Parathyroid adenoma (tissue), 2 donors: ENCODE measurements around the gene FYB1.

Source experiments
- H2AFZ ChIP-seq: fragments of 300-600 bp; sonication (generic); one replicate; pipeline ENCODE4 v1.7.0; 2017; ENCODE audit warnings: antibody characterized with exemption, mild to moderate bottlenecking
- H3K27ac ChIP-seq: fragments of 300-600 bp; sonication (generic); one replicate; pipeline ENCODE4 v1.7.0; 2017
- H3K27me3 ChIP-seq: fragments of 300-600 bp; sonication (generic); one replicate; pipeline ENCODE4 v1.7.0; 2017; ENCODE audit warnings: low read length; ENCODE audit not compliant: control insufficient read depth, insufficient read depth
- H3K36me3 ChIP-seq: fragments of 300-600 bp; sonication (generic); one replicate; pipeline ENCODE4 v1.7.0; 2017; ENCODE audit warnings: low read length; ENCODE audit not compliant: control insufficient read depth, insufficient read depth
- H3K4me1 ChIP-seq: fragments of 300-600 bp; sonication (generic); one replicate; pipeline ENCODE4 v1.7.0; 2017; ENCODE audit warnings: control low read depth
- H3K4me2 ChIP-seq: fragments of 300-600 bp; sonication (generic); one replicate; pipeline ENCODE4 v1.7.0; 2017; ENCODE audit warnings: low read length
- H3K4me3 ChIP-seq: fragments of 300-600 bp; sonication (generic); one replicate; pipeline ENCODE4 v1.7.0; 2017; ENCODE audit warnings: low read depth, low read length
- H3K79me2 ChIP-seq: fragments of 300-600 bp; sonication (generic); one replicate; pipeline ENCODE4 v1.7.0; 2017; ENCODE audit warnings: control low read depth
- H3K9ac ChIP-seq: fragments of 300-600 bp; sonication (generic); one replicate; pipeline ENCODE4 v1.7.0; 2017; ENCODE audit warnings: mild to moderate bottlenecking
- H3K9me3 ChIP-seq: fragments of 300-600 bp; sonication (generic); one replicate; pipeline ENCODE4 v1.7.0; 2017; ENCODE audit warnings: low read length; ENCODE audit not compliant: control insufficient read depth
- TF ChIP-seq, protein P1 (sequence below): fragments of 300-600 bp; sonication (generic); IDR thresholded peaks from one replicate; pipeline ENCODE4 v1.7.0; 2017; ENCODE audit warnings: antibody characterized with exemption, mild to moderate bottlenecking
- donor health status: primary hyperparathyroidism.

The FYB1 gene

DNA sequence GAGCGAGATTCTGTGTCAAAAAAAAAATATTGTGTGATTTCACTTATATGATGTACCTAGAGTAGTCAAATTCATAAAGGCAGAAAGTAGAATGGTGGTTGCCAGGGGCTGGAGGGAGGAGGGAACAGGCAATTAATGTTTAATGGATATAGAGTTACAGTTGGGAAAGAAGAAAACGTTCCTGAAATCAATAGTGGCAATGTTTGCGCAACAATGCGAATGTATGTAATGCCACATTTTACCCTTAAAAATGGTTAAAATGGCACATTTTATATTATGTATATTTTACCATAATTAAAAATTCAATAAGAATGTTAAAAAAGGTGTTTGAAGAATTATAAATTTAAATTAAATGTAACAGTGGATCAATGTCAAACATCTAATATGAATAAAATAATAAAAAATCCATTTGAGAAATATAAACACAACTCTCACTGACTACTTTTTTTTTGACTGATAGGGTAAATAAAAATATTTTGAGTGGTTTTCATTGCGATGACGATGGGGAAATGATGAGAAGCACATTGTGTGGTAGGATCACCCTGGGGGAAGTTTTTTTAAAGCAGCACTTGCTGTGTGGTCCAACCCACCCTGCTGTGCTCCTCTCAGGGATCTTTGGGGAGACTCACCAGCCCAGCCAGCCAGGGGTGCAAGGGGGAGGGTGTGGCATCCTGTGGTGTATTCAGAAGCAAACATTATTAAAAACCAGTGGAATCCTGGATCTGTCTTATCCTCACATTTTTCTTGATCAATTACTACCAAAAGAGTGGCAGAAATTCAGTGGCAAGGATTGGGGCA, 4.3 kb downstream of the FYB1 start:
- H2AFZ ChIP-seq: no peak overlapping the region
- H3K4me2 ChIP-seq: no peak overlapping the region
- TF ChIP-seq, protein P1, sequence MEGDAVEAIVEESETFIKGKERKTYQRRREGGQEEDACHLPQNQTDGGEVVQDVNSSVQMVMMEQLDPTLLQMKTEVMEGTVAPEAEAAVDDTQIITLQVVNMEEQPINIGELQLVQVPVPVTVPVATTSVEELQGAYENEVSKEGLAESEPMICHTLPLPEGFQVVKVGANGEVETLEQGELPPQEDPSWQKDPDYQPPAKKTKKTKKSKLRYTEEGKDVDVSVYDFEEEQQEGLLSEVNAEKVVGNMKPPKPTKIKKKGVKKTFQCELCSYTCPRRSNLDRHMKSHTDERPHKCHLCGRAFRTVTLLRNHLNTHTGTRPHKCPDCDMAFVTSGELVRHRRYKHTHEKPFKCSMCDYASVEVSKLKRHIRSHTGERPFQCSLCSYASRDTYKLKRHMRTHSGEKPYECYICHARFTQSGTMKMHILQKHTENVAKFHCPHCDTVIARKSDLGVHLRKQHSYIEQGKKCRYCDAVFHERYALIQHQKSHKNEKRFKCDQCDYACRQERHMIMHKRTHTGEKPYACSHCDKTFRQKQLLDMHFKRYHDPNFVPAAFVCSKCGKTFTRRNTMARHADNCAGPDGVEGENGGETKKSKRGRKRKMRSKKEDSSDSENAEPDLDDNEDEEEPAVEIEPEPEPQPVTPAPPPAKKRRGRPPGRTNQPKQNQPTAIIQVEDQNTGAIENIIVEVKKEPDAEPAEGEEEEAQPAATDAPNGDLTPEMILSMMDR: no peak
- no peak overlapping the region for H3K4me3 ChIP-seq
- H3K4me1 ChIP-seq: no peaks in the 10 kb centered on the region
- no peak overlapping the region for H3K27ac ChIP-seq
- no peaks in the 10 kb centered on the region for H3K27me3 ChIP-seq
- H3K9me3 ChIP-seq: no peaks in the 10 kb centered on the region
- no peaks in the 10 kb centered on the region for H3K36me3 ChIP-seq
- H3K79me2 ChIP-seq: no peaks in the 10 kb centered on the region
- H3K9ac ChIP-seq: no peak overlapping the region

DNA sequence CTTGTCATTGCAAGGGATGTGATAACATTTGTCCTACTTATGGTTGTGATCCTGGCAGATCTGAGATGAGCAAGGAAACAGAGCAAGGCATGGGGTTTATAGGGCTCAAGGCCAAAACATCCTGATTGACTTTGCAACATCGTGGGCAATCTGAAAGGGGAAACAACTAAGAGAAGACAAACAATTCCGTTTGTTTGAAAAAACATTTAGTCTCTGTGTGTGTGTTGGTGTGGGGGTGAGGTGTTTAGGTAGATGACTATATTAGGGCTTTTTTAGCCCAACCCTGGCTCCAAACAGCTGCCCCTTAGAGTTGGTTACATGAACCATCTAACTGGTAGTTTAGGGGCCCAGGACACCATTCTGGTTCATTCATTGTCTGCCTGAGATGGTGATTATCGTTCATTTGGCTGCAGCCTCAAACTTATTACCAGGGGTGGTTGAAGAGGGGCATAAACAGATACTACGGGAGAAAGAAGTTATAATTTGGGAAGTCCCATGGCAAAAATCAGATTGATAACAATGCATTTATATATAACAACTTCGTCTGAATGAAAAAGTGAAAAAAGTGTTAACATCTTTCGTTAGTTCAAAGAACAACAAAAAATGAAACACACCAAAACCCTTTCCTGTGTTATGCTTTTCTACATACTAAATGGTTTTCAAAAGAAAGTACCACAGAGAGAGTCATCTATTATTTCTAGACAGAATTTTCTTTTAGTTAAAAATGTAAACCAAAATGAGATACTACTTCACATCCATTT, 5.7 kb downstream of the FYB1 start:
- TF ChIP-seq, protein P1: no peak
- Histone ChIP-seq H3K36me3 (no peaks in the 10 kb centered on the region), H3K9ac (no peak overlapping the region)

DNA sequence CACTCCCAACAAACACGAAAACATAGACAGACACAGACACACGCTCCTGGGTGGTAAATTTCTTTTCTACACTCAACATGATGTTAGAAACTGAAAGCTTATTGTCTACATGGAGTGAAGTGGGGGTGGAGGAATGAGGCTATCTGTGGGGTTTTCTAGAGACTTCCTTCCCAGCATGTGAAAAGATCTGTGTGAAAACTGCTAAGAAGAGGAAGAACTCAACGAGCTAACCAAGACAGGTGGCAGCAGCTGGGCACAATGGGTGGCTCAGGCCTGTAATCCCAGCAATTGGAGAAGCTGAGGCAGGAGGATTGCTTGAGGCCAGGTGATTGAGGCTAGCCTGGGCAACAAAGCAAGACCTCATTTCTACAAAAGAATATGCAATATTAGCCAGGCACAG, 7.6 kb downstream of the FYB1 start:
- Histone ChIP-seq H3K4me1 (no peaks in the 10 kb centered on the region), H3K4me2 (no peak overlapping the region), H3K79me2 (no peaks in the 10 kb centered on the region), H3K36me3 (no peaks in the 10 kb centered on the region), H3K9me3 (no peaks in the 10 kb centered on the region), H3K27ac (no peak overlapping the region), H2AFZ (no peak overlapping the region), H3K27me3 (no peaks in the 10 kb centered on the region), H3K4me3 (no peak overlapping the region), H3K9ac (no peak overlapping the region)
- TF ChIP-seq, protein P1: no peak

More for the DNA sequence above, 5.7 kb downstream of the FYB1 start:
- Histone ChIP-seq H3K27ac (no peak overlapping the region), H3K4me2 (no peak overlapping the region), H3K9me3 (no peaks in the 10 kb centered on the region), H3K4me3 (no peak overlapping the region), H3K4me1 (no peaks in the 10 kb centered on the region), H3K27me3 (no peaks in the 10 kb centered on the region), H3K79me2 (no peaks in the 10 kb centered on the region), H2AFZ (no peak overlapping the region)

DNA sequence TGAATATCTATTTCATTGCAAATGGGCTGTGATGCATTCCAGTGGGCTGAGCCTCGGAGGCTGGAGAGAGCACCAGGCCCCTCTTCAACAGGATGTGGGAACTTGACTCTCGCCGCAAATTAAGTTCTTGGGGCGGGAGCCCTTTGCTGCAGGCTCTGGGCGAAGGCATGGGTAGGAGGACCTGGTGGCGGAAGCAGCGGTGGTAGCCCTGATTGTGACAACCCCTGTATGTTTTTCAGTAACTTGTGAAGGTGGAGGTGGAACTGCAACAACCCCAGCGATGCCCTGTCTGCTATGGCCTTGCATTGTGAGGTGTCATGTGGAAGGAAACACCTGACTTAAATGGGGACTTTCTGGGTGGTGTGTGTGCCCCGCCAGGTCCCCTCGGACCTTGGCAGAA, 9.4 kb downstream of the FYB1 start:
- Histone ChIP-seq H3K4me2 (no peak overlapping the region), H3K27me3 (no peaks in the 10 kb centered on the region), H3K4me3 (no peak overlapping the region), H3K79me2 (no peaks in the 10 kb centered on the region), H3K27ac (no peak overlapping the region), H3K9me3 (no peaks in the 10 kb centered on the region), H3K4me1 (no peaks in the 10 kb centered on the region), H3K9ac (no peak overlapping the region), H3K36me3 (no peaks in the 10 kb centered on the region), H2AFZ (no peak overlapping the region)
- TF ChIP-seq, protein P1: no peak
